HepG2 (cell line): ENCODE measurements around the gene PLK3. TPM values are rescaled to one million over a fixed set of nuclear protein-coding genes. Genes with fewer than 3 reads are reported as not detected.

ENCODE experiments used
- ARNT2 ChIP-seq: sonication (generic); formaldehyde crosslinking; IDR thresholded peaks from 2 replicates; pipeline ENCODE4 v1.8.0; 2022; ENCODE audit warnings: mild to moderate bottlenecking, low read depth, missing genetic modification reagents, moderate library complexity
- FIP1L1 ChIP-seq: fragments of 200-400 bp; formaldehyde crosslinking; IDR thresholded peaks from 2 replicates; pipeline ENCODE4 v1.6.1; 2018; ENCODE audit warnings: low read depth, mild to moderate bottlenecking, low read length, moderate library complexity, borderline replicate concordance; ENCODE audit not compliant: insufficient read depth
- KLF13 ChIP-seq: sonication (generic); formaldehyde crosslinking; IDR thresholded peaks from 2 replicates; pipeline ENCODE4 v1.4.0; 2020; ENCODE audit warnings: mild to moderate bottlenecking, missing genetic modification reagents
- NBN ChIP-seq: fragments of 450-650 bp; conservative IDR thresholded peaks from 2 replicates; pipeline ENCODE4 v1.6.1; 2017
- ZC3H13 ChIP-seq: sonication (generic); formaldehyde crosslinking; IDR thresholded peaks from 2 replicates; pipeline ENCODE4 v1.8.1; 2023; ENCODE audit warnings: mild to moderate bottlenecking, missing genetic modification reagents, moderate library complexity
- ZNF225 ChIP-seq: sonication (generic); formaldehyde crosslinking; IDR thresholded peaks from 2 replicates; pipeline ENCODE4 v1.4.0; 2020; ENCODE audit warnings: mild to moderate bottlenecking, missing genetic modification reagents
- ZNF441 ChIP-seq: sonication (generic); formaldehyde crosslinking; IDR thresholded peaks from 2 replicates; pipeline ENCODE4 v1.7.0; 2021; ENCODE audit warnings: missing genetic modification reagents, borderline replicate concordance
- ZNF598 ChIP-seq: sonication (generic); formaldehyde crosslinking; IDR thresholded peaks from 2 replicates; pipeline ENCODE4 v1.5.1; 2020; ENCODE audit warnings: mild to moderate bottlenecking, missing genetic modification reagents, borderline replicate concordance
- polyA plus RNA-seq, 8 experiments: library from polyadenylated mRNA; depleted of rRNA in 3 of 8; stranded (reverse) in 7 of 8; unstranded in 1 of 8; fragments of >200 nt; fragmentation: Illumina TruSeq in 4 of 8; extraction: Trizol in 4 of 8; gene quantifications; 2 replicates each; pipeline versions ENCODE4 v1.2.1 to v1.2.3, GENCODE V29; 2011 to 2016; ENCODE audit warnings: low read depth in 4 of 8, missing spikeins in 1 of 8, mixed read lengths in 1 of 8; ENCODE audit not compliant: insufficient read depth in 1 of 8
- total RNA-seq, 5 experiments: library from RNA; depleted of rRNA; stranded (reverse); fragments of >200 nt; fragmentation: Illumina TruSeq; extraction: Trizol; gene quantifications; 2 replicates each; pipeline ENCODE4 v1.2.3, GENCODE V29; 2016; ENCODE audit warnings: low read depth in 1 of 5
- TF ChIP-seq, protein P1 (sequence below): sonication (generic); formaldehyde crosslinking; IDR thresholded peaks from 2 replicates; pipeline ENCODE4 v1.8.0; 2022; ENCODE audit warnings: missing genetic modification reagents, mild to moderate bottlenecking, inconsistent platforms, borderline replicate concordance
- TF ChIP-seq, protein P2 (sequence below): sonication (generic); formaldehyde crosslinking; IDR thresholded peaks from 2 replicates; pipeline ENCODE4 v1.5.0; 2020; ENCODE audit warnings: mild to moderate bottlenecking, missing genetic modification reagents, moderate library complexity
- TF ChIP-seq, protein P3 (sequence below), 2 experiments: fragments of 450-650 bp in 1 of 2; sonication (generic) in 1 of 2; formaldehyde crosslinking in 1 of 2; IDR thresholded peaks; 2 replicates each; pipeline versions ENCODE4 v1.6.1 to v1.8.0; 2016 to 2022; ENCODE audit warnings: antibody characterized with exemption in 1 of 2, mild to moderate bottlenecking in 1 of 2, missing genetic modification reagents in 1 of 2
- TF ChIP-seq, protein P4 (sequence below): sonication (generic); formaldehyde crosslinking; IDR thresholded peaks from 2 replicates; pipeline ENCODE4 v1.5.0; 2020; ENCODE audit warnings: mild to moderate bottlenecking, missing genetic modification reagents, borderline replicate concordance

PLK3 gene
- total and polyA plus RNA-seq, 2 of the 13 experiments (the other 11 are each of a cell fraction or from before 2014, with no cell fraction given): 9.8 to 16.9 TPM

DNA sequence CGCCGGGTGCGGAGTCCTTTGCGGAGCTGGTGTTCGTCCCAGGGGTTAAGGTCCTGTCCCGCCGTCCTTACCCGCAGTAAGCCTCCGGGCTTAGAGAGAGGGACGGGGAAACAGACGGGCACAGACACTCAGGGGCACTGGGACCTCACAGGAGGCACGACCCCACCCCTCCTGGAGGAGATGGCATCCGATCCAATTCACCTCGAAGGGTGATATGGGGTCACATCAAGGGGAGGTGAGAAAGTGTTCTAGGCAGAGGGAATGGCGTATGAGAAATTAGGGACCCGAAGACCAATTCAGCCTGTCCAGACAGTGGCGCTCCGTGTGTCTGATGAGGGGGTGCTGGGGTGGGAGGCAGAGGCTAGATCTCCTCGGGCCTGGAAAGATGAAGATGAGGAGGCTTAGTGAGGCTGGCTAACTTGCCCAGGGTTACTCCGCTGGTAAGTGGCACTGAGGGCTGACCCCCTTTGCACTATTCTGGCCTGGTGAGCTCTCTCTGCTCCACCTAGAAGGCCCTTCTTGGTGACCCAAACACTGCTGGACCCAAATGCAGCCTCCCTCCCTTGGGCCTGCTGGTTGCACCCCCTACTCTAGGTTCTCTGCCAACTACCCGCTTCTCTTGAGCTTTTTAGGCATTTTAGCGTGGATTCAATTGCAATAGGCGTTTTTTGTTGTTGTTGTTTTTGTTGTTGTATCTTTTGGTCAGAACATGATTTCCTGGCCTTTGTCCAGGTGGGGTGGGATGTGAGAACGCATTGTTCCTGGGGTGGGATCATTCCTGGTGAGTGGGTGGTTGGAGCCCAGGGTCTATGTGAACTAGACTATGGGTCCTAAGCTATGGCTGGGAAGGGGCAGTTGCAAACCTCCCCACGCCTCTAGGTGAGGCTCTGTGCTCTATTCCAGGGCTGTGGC is 20.4 kb downstream of the PLK3 start (continued):
- TF ChIP-seq, protein P1, sequence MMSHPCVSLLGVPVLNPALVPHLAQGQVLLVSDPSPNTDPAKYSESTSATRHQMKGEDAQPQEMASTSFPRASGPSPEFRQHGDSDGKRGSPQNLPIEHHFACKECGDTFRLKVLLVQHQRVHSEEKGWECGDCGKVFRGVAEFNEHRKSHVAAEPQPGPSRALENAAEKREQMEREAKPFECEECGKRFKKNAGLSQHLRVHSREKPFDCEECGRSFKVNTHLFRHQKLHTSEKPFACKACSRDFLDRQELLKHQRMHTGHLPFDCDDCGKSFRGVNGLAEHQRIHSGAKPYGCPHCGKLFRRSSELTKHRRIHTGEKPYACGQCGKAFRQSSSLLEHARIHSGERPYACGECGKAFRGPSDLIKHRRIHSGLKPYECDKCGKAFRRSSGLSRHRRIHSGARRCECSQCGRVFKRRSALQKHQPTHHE (CRISPR knock-in tag): 0 out of 2 replicates have a peak, but pooled peaks have one; percentile 64
- TF ChIP-seq ARNT2 (CRISPR knock-in tag) (no peak), ZC3H13 (CRISPR knock-in tag) (no peak), ZNF598 (0 out of 2 replicates have a peak, but pooled peaks have one; percentile 31), ZNF441 (no peak), NBN (no peak), FIP1L1 (no peak), KLF13 (CRISPR knock-in tag) (peak; percentile 66; the same call in 1 of the 2 replicates), ZNF225 (CRISPR knock-in tag) (0 out of 2 replicates have a peak, but pooled peaks have one; percentile 32)
- TF ChIP-seq, protein P2, sequence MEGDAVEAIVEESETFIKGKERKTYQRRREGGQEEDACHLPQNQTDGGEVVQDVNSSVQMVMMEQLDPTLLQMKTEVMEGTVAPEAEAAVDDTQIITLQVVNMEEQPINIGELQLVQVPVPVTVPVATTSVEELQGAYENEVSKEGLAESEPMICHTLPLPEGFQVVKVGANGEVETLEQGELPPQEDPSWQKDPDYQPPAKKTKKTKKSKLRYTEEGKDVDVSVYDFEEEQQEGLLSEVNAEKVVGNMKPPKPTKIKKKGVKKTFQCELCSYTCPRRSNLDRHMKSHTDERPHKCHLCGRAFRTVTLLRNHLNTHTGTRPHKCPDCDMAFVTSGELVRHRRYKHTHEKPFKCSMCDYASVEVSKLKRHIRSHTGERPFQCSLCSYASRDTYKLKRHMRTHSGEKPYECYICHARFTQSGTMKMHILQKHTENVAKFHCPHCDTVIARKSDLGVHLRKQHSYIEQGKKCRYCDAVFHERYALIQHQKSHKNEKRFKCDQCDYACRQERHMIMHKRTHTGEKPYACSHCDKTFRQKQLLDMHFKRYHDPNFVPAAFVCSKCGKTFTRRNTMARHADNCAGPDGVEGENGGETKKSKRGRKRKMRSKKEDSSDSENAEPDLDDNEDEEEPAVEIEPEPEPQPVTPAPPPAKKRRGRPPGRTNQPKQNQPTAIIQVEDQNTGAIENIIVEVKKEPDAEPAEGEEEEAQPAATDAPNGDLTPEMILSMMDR (CRISPR knock-in tag): peak; percentile 27; the same call in 1 of the 2 replicates
- TF ChIP-seq, protein P3, sequence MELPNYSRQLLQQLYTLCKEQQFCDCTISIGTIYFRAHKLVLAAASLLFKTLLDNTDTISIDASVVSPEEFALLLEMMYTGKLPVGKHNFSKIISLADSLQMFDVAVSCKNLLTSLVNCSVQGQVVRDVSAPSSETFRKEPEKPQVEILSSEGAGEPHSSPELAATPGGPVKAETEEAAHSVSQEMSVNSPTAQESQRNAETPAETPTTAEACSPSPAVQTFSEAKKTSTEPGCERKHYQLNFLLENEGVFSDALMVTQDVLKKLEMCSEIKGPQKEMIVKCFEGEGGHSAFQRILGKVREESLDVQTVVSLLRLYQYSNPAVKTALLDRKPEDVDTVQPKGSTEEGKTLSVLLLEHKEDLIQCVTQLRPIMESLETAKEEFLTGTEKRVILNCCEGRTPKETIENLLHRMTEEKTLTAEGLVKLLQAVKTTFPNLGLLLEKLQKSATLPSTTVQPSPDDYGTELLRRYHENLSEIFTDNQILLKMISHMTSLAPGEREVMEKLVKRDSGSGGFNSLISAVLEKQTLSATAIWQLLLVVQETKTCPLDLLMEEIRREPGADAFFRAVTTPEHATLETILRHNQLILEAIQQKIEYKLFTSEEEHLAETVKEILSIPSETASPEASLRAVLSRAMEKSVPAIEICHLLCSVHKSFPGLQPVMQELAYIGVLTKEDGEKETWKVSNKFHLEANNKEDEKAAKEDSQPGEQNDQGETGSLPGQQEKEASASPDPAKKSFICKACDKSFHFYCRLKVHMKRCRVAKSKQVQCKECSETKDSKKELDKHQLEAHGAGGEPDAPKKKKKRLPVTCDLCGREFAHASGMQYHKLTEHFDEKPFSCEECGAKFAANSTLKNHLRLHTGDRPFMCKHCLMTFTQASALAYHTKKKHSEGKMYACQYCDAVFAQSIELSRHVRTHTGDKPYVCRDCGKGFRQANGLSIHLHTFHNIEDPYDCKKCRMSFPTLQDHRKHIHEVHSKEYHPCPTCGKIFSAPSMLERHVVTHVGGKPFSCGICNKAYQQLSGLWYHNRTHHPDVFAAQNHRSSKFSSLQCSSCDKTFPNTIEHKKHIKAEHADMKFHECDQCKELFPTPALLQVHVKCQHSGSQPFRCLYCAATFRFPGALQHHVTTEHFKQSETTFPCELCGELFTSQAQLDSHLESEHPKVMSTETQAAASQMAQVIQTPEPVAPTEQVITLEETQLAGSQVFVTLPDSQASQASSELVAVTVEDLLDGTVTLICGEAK (IDR thresholded peaks at IDR 0.05): no peak
- TF ChIP-seq, protein P3 (CRISPR knock-in tag; IDR thresholded peaks at IDR 0.05): no peak
- TF ChIP-seq, protein P4, sequence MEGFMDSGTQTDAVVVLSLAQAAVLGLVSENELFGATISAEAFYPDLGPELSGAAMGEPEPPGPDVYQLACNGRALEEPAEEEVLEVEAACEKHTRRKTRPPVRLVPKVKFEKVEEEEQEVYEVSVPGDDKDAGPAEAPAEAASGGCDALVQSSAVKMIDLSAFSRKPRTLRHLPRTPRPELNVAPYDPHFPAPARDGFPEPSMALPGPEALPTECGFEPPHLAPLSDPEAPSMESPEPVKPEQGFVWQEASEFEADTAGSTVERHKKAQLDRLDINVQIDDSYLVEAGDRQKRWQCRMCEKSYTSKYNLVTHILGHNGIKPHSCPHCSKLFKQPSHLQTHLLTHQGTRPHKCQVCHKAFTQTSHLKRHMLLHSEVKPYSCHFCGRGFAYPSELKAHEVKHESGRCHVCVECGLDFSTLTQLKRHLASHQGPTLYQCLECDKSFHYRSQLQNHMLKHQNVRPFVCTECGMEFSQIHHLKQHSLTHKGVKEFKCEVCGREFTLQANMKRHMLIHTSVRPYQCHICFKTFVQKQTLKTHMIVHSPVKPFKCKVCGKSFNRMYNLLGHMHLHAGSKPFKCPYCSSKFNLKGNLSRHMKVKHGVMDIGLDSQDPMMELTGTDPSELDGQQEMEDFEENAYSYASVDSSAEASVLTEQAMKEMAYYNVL (CRISPR knock-in tag): 0 out of 2 replicates have a peak, but pooled peaks have one; percentile 23
